OCI-LY7 (cell line): ENCODE measurements around the gene CNGA2.

Source experiments
- CTCF ChIP-seq: fragments of 200-600 bp; sonication (generic); conservative IDR thresholded peaks from 2 replicates; pipeline ENCODE4 v1.5.1; 2014; ENCODE audit warnings: mild to moderate bottlenecking, antibody characterized with exemption, low read length, moderate library complexity, mixed read lengths
- EZH2phosphoT487 ChIP-seq: fragments of 200-600 bp; sonication (generic); IDR thresholded peaks from 2 replicates; pipeline ENCODE4 v1.6.1; 2018; ENCODE audit warnings: low read depth, borderline replicate concordance, mild to moderate bottlenecking, mixed run types, antibody characterized with exemption, low read length, moderate library complexity, mixed read lengths

DNA sequence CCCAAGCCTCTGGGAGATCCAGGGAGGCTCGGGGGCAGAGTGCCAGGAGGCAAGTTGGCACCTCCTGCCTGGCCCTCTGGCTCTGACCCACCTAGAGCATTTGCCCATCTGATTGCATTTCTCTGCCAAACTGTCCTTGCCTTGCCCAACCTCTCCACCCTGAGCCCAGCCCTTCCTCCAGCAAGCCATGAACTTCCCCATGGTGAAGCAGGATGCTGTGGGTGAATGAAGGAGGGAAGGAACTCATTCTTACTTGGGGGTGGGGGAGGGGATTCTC, 9.3 kb upstream of the CNGA2 start:
- TF ChIP-seq CTCF = no peak
- no peak for TF ChIP-seq EZH2phosphoT487
